ENCODE results near the gene DCTN1.

GRCh38 chr2:74333896-74334586 is 46.1 kb downstream of the DCTN1 start:
- TF ChIP-seq CTCF (IDR thresholded peaks at IDR 0.05) (no peak), POLR2A (IDR thresholded peaks at IDR 0.05) (no peak)

Measured in Peyer's patch (tissue), 4 donors.